OCI-LY7 (cell line): ENCODE data around the gene OR6T1. TPM values are rescaled to one million over a fixed set of nuclear protein-coding genes. Genes with fewer than 3 reads are reported as not detected.

Source experiments
- BruUV-seq: library from RNA; stranded (reverse); fragments of 400-500 nt; replicated peaks from 2 replicates; lab custom pipeline; 2021; lab: Mats Ljungman, UMichigan
- CTCF ChIA-PET: fragments of 300-600 bp; sonication (Branson Sonifier 250); formaldehyde crosslinking; loops from one replicate; lab custom pipeline; 2022; ENCODE audit warnings: antibody characterized with exemption; ENCODE audit not compliant: unreplicated experiment; lab: Charles Lee
- POLR2A ChIA-PET: fragments of 300-600 bp; sonication (Branson Sonifier 250); formaldehyde crosslinking; loops from one replicate; lab custom pipeline; 2022; ENCODE audit warnings: antibody characterized with exemption; lab: Charles Lee
- DNase-seq: peaks from one replicate; pipeline ENCODE4 v3.0.0-alpha.2; 2015; ENCODE audit warnings: low spot score
- H2AFZ ChIP-seq: fragments of 200-600 bp; sonication (generic), shearing (Covaris generic); 2 replicates; pipeline ENCODE4 v1.6.1; 2014; ENCODE audit warnings: mild to moderate bottlenecking, antibody characterized with exemption, low read length, moderate library complexity
- H3K27ac ChIP-seq: fragments of 200-600 bp; sonication (generic); 2 replicates; pipeline ENCODE4 v1.5.1; 2014; ENCODE audit warnings: mixed run types, low read depth, mild to moderate bottlenecking, moderate library complexity, low read length, inconsistent platforms; ENCODE audit not compliant: poor library complexity, severe bottlenecking
- H3K36me3 ChIP-seq: fragments of 200-600 bp; sonication (generic); 2 replicates; pipeline ENCODE4 v1.6.1; 2014; ENCODE audit warnings: mild to moderate bottlenecking, antibody characterized with exemption, low read length, moderate library complexity, mixed read lengths; ENCODE audit not compliant: insufficient read depth
- H3K4me1 ChIP-seq: fragments of 200-600 bp; sonication (generic); 2 replicates; pipeline ENCODE4 v1.5.1; 2014; ENCODE audit warnings: mild to moderate bottlenecking, low read length; ENCODE audit not compliant: insufficient read depth, poor library complexity, severe bottlenecking
- H3K4me2 ChIP-seq: fragments of 200-600 bp; sonication (generic); 2 replicates; pipeline ENCODE4 v1.6.1; 2014; ENCODE audit warnings: mild to moderate bottlenecking, low read length
- H3K4me3 ChIP-seq: fragments of 200-600 bp; sonication (generic); 2 replicates; pipeline ENCODE4 v1.5.1; 2014; ENCODE audit warnings: mild to moderate bottlenecking, low read depth, low read length; ENCODE audit not compliant: poor library complexity, severe bottlenecking
- H3K79me2 ChIP-seq: fragments of 200-600 bp; sonication (generic); 2 replicates; pipeline ENCODE4 v1.6.1; 2016; ENCODE audit warnings: low read depth, mild to moderate bottlenecking, low read length, moderate library complexity, mixed read lengths; ENCODE audit not compliant: insufficient read depth
- H3K9me2 ChIP-seq: fragments of 200-600 bp; sonication (generic); 2 replicates; pipeline ENCODE4 v1.6.1; 2016; ENCODE audit warnings: mild to moderate bottlenecking, low read length, mixed read lengths; ENCODE audit not compliant: insufficient read depth
- H3K9me3 ChIP-seq: fragments of 200-600 bp; sonication (generic); 2 replicates; pipeline ENCODE4 v1.6.1; 2014; ENCODE audit warnings: mild to moderate bottlenecking, mixed run types, low read length, mixed read lengths
- H4K20me1 ChIP-seq: fragments of 200-600 bp; sonication (generic); 2 replicates; pipeline ENCODE4 v1.6.1; 2014; ENCODE audit warnings: mild to moderate bottlenecking, antibody characterized with exemption, low read length, moderate library complexity, mixed read lengths; ENCODE audit not compliant: insufficient read depth
- CTCF ChIP-seq: fragments of 200-600 bp; sonication (generic); conservative IDR thresholded peaks from 2 replicates; pipeline ENCODE4 v1.5.1; 2014; ENCODE audit warnings: mild to moderate bottlenecking, antibody characterized with exemption, low read length, moderate library complexity, mixed read lengths
- EZH2phosphoT487 ChIP-seq: fragments of 200-600 bp; sonication (generic); IDR thresholded peaks from 2 replicates; pipeline ENCODE4 v1.6.1; 2018; ENCODE audit warnings: low read depth, borderline replicate concordance, mild to moderate bottlenecking, mixed run types, antibody characterized with exemption, low read length, moderate library complexity, mixed read lengths
- intact Hi-C: fragments of 100-400 bp; cut with micrococcal nuclease; formaldehyde crosslinking; loops from one replicate; pipeline ENCODE4 v1.10.0; 2022; ENCODE audit not compliant: unreplicated experiment
- total RNA-seq, 2 experiments: library from RNA; depleted of rRNA in 1 of 2; stranded (reverse); fragments of >200 nt in 1 of 2; shearing (Covaris generic) in 1 of 2; gene quantifications; 2 replicates each; pipeline ENCODE4 v1.2.3, GENCODE V29; 2014 to 2022

Gene OR6T1
- total RNA-seq, 2 experiments from 2014 or later, result not detected

GRCh38 chr11:123904932-123905331 lies 38.7 kb downstream of the OR6T1 start:
- no peaks in the 10 kb centered on the region for H3K9me3 ChIP-seq
- no peak overlapping the region for H3K4me2 ChIP-seq
- H3K4me3 ChIP-seq, result no peak overlapping the region
- H3K4me1 ChIP-seq, result no peaks in the 10 kb centered on the region
- ChIA-PET CTCF (no interaction called here), POLR2A (no interaction called here)
- H3K27ac ChIP-seq, result no peak overlapping the region
- no peaks in the 10 kb centered on the region for H3K36me3 ChIP-seq
- no peaks in the 10 kb centered on the region for H3K9me2 ChIP-seq
- no peak overlapping the region for H2AFZ ChIP-seq
- TF ChIP-seq CTCF (no peak), EZH2phosphoT487 (no peak)
- H4K20me1 ChIP-seq, result no peaks in the 10 kb centered on the region
- no peak for DNase-seq
- no TSS peak for BruUV-seq
- intact Hi-C loops, result no loop called here
- H3K79me2 ChIP-seq, result no peaks in the 10 kb centered on the region

DNA sequence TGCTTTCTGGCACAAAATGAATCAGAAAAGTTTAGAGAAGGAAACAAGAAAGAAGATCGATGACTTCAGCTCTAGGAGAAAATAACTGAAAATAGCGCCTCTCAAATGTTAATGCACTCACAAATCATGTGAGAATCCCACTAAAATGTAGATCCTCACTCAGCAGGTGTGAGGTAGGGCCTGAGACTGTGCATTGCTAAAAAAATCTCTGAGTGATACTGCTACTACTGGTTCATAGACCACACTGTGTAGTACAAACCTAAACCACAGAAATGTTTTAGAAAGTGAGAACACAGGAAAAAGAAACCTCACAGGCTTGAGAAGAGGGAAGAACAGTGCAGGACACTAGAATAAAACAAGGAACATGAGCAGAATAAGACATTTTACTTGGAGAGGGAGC lies 39.7 kb downstream of the OR6T1 start:
- Histone ChIP-seq H3K4me3 (no peak overlapping the region), H4K20me1 (no peaks in the 10 kb centered on the region), H3K9me3 (no peaks in the 10 kb centered on the region), H3K79me2 (no peaks in the 10 kb centered on the region), H3K27ac (no peak overlapping the region), H3K9me2 (no peaks in the 10 kb centered on the region), H3K36me3 (no peaks in the 10 kb centered on the region), H3K4me1 (no peaks in the 10 kb centered on the region), H3K4me2 (no peak overlapping the region), H2AFZ (no peak overlapping the region)
- no TSS peak for BruUV-seq
- TF ChIP-seq EZH2phosphoT487 (no peak), CTCF (no peak)
- intact Hi-C loops, result no loop called here
- no peak for DNase-seq
- POLR2A ChIA-PET, result no interaction called here
- CTCF ChIA-PET, result no interaction called here

GRCh38 chr11:123901867-123902266 lies 41.8 kb downstream of the OR6T1 start, which contains the start of gene OR8D4:
OR8D4 (plus strand) TSS chr11:123902167; CDS start chr11:123906432, 4,265 bp downstream.
- Histone ChIP-seq H3K36me3 (no peaks in the 10 kb centered on the region), H3K79me2 (no peaks in the 10 kb centered on the region), H2AFZ (no peak within 1 kb of the TSS), H3K9me3 (no peaks in the 10 kb centered on the region), H3K4me3 (no peak within 1 kb of the TSS), H3K4me2 (no peak within 1 kb of the TSS), H3K4me1 (no peaks in the 10 kb centered on the region), H3K27ac (no peak within 1 kb of the TSS), H4K20me1 (no peaks in the 10 kb centered on the region), H3K9me2 (no peaks in the 10 kb centered on the region)
- ChIA-PET POLR2A (interaction anchor here (0.6 kb wide), 1 partner anchor 44 kb away, joined by 4 read pairs; no protein-coding TSS in a partner anchor), CTCF (no interaction called here)
- no peak for TF ChIP-seq EZH2phosphoT487
- TF ChIP-seq CTCF, result no peak
- BruUV-seq, result no TSS peak
- no peak for DNase-seq
- intact Hi-C loops, result no loop called here
